Stimulated activated CD4-positive, alpha-beta T cell treated with anti-CD3 and anti-CD28 coated beads, Interleukin-12 subunit alpha, Interleukin-12 subunit beta, amount 100 ng/mL, for 48 hours (primary cell): ENCODE results near the gene BUD31.

ENCODE experiments used
- DNase-seq, 3 donors: peaks; one replicate each; pipeline ENCODE4 v3.0.0-alpha.2; 2020; ENCODE audit warnings: low read depth in 2 of 3, low spot score in 1 of 3

BUD31 gene

DNA sequence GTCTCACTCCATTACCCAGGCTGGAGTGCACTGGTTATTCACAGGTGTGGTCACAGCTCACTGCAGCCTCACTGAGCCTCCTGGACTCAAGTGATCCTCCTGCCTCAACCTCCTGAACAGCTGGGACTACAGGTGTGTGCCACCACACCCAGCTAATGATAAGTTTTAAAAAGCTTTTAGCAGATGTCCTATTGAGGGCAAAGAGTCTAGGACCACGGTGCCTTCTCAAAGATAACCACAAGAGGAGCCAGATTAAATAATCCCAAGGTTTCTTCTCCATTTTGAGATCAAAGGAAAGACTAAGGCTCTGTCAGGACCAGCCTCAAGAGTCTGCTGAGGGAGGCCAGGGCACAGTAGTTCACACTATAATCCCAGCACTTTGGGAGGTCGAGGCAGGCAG lies 52.5 kb downstream of the BUD31 start:
- DNase-seq = no peak

DNA sequence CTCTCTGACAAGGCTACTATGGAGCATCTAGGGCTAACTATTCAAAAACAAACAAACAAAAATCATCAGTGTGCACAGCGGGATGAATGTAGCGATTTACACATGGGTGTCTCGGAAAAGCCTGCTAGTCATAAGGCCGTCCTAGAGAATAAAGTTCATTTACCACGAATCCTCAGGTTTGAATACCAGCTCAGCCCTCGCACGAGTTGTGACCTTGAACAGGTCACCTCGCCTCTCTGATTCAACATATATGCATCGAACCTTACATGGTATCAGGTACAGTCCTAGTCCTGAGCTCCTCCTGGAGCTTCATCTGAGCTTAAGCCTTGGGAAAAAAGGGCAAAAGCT lies 56.6 kb downstream of the BUD31 start:
- DNase-seq = no peak

DNA sequence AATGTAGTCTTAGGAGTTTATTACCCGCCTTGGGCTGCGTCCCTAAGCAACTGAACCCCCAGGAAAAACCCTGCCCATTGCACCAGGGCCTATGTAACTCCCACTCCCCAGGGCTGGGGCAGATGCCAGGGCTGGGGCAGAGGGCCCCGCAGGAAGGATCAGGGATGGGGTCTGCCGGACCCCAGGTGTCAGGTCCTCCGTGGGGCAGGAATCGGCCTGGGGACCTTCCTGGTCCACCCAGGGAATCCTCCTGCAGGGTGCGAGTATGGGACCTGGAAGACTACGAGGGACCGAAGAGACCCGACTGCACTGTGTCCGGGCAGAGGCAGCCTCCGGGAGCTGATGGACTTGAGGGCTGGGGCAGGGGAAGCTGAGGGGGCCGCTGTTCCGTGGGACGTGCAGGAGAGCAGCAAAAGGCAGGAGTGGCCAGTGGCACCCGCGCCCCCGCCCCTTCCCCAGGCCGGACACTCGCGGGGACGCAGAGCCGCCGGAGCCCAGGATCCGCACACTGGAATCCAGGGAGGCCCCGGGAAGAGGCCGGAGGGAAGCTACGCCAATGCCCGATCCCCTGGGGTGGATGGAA lies 59.7 kb downstream of the BUD31 start:
- DNase-seq = no peak
